ENCODE data around the gene PLA2G2F.

PLA2G2F gene

GRCh38 chr1:20107351-20107750, 31.8 kb upstream of the PLA2G2F start:
- no peaks in the 10 kb centered on the region for H3K4me1 ChIP-seq
- no peaks in the 10 kb centered on the region for H3K9me3 ChIP-seq
- no peak overlapping the region for H3K4me3 ChIP-seq
- DNase-seq (ENCODE audit: low spot score in 2 of 2): no peak
- no peaks in the 10 kb centered on the region for H3K36me3 ChIP-seq (replicated peaks)
- no peaks in the 10 kb centered on the region for H3K27me3 ChIP-seq (ENCODE audit: low read depth)
- in situ Hi-C loops (cut with MboI; ENCODE audit: low sequenced_read_pairs): no loop called here

- no peak overlapping the region for H3K4me3 ChIP-seq
- no peaks in the 10 kb centered on the region for H3K4me1 ChIP-seq
- H3K9me3 ChIP-seq: no peaks in the 10 kb centered on the region
- DNase-seq (ENCODE audit: low spot score in 2 of 2): no peak
- in situ Hi-C loops (cut with MboI; ENCODE audit: low sequenced_read_pairs): no loop called here
- H3K36me3 ChIP-seq (replicated peaks): no peaks in the 10 kb centered on the region
- H3K27me3 ChIP-seq (ENCODE audit: low read depth): no peaks in the 10 kb centered on the region
These were observed 31.3 kb upstream of the PLA2G2F start for GRCh38 chr1:20107796-20108195.

GRCh38 chr1:20108366-20109123, 30.6 kb upstream of the PLA2G2F start:
- in situ Hi-C loops (cut with MboI; ENCODE audit: low sequenced_read_pairs): no loop called here
- Histone ChIP-seq H3K9me3 (no peaks in the 10 kb centered on the region), H3K27me3 (ENCODE audit: low read depth) (no peaks in the 10 kb centered on the region), H3K4me3 (no peak overlapping the region), H3K36me3 (replicated peaks) (no peaks in the 10 kb centered on the region), H3K4me1 (no peaks in the 10 kb centered on the region)
- no peak for DNase-seq (ENCODE audit: low spot score in 2 of 2)

GRCh38 chr1:20109223-20109856, 29.8 kb upstream of the PLA2G2F start:
- no peaks in the 10 kb centered on the region for H3K9me3 ChIP-seq
- H3K27me3 ChIP-seq (ENCODE audit: low read depth): no peaks in the 10 kb centered on the region
- no peaks in the 10 kb centered on the region for H3K36me3 ChIP-seq (replicated peaks)
- H3K4me3 ChIP-seq: no peak overlapping the region
- H3K4me1 ChIP-seq: no peaks in the 10 kb centered on the region
- in situ Hi-C loops (cut with MboI; ENCODE audit: low sequenced_read_pairs): no loop called here
- DNase-seq (ENCODE audit: low spot score in 2 of 2): no peak

- Histone ChIP-seq H3K4me3 (no peak overlapping the region), H3K4me1 (no peaks in the 10 kb centered on the region), H3K36me3 (replicated peaks) (no peaks in the 10 kb centered on the region), H3K9me3 (no peaks in the 10 kb centered on the region), H3K27me3 (ENCODE audit: low read depth) (no peaks in the 10 kb centered on the region)
- DNase-seq (ENCODE audit: low spot score in 2 of 2): no peak
- in situ Hi-C loops (cut with MboI; ENCODE audit: low sequenced_read_pairs): no loop called here
These were observed 28.4 kb upstream of the PLA2G2F start for GRCh38 chr1:20110679-20111078.

GRCh38 chr1:20111452-20111851, 27.7 kb upstream of the PLA2G2F start:
- in situ Hi-C loops (cut with MboI; ENCODE audit: low sequenced_read_pairs): no loop called here
- Histone ChIP-seq H3K4me3 (no peak overlapping the region), H3K4me1 (no peaks in the 10 kb centered on the region), H3K9me3 (no peaks in the 10 kb centered on the region), H3K36me3 (replicated peaks) (no peaks in the 10 kb centered on the region), H3K27me3 (ENCODE audit: low read depth) (no peaks in the 10 kb centered on the region)
- no peak for DNase-seq (ENCODE audit: low spot score in 2 of 2)

GRCh38 chr1:20112279-20113000, 26.7 kb upstream of the PLA2G2F start:
- H3K4me1 ChIP-seq: no peaks in the 10 kb centered on the region
- H3K9me3 ChIP-seq: no peaks in the 10 kb centered on the region
- in situ Hi-C loops (cut with MboI; ENCODE audit: low sequenced_read_pairs): no loop called here
- H3K4me3 ChIP-seq: no peak overlapping the region
- no peaks in the 10 kb centered on the region for H3K36me3 ChIP-seq (replicated peaks)
- no peaks in the 10 kb centered on the region for H3K27me3 ChIP-seq (ENCODE audit: low read depth)
- DNase-seq (ENCODE audit: low spot score in 2 of 2): no peak

- Histone ChIP-seq H3K4me1 (no peaks in the 10 kb centered on the region), H3K27me3 (ENCODE audit: low read depth) (0 out of 2 replicates have a peak, but pooled peaks cover 3% of the 10 kb centered on the region), H3K4me3 (no peak overlapping the region), H3K9me3 (no peaks in the 10 kb centered on the region), H3K36me3 (replicated peaks) (no peaks in the 10 kb centered on the region)
- in situ Hi-C loops (cut with MboI; ENCODE audit: low sequenced_read_pairs): no loop called here
- no peak for DNase-seq (ENCODE audit: low spot score in 2 of 2)
These were observed 25.0 kb upstream of the PLA2G2F start for GRCh38 chr1:20114021-20114648.

- in situ Hi-C loops (cut with MboI; ENCODE audit: low sequenced_read_pairs): no loop called here
- no peak for DNase-seq (ENCODE audit: low spot score in 2 of 2)
- H3K36me3 ChIP-seq (replicated peaks): no peaks in the 10 kb centered on the region
These were observed 23.6 kb upstream of the PLA2G2F start for GRCh38 chr1:20115479-20115878.

GRCh38 chr1:20115916-20116315, 23.2 kb upstream of the PLA2G2F start:
- Histone ChIP-seq H3K9me3 (no peaks in the 10 kb centered on the region), H3K27me3 (ENCODE audit: low read depth) (peaks cover 4% of the 10 kb centered on the region; the same call in 1 of the 2 replicates), H3K4me3 (no peak overlapping the region), H3K4me1 (no peaks in the 10 kb centered on the region), H3K36me3 (replicated peaks) (no peaks in the 10 kb centered on the region)
- no peak for DNase-seq (ENCODE audit: low spot score in 2 of 2)
- in situ Hi-C loops (cut with MboI; ENCODE audit: low sequenced_read_pairs): no loop called here

More at GRCh38 chr1:20115479-20115878, 23.6 kb upstream of the PLA2G2F start:
- Histone ChIP-seq H3K4me3 (no peak overlapping the region), H3K4me1 (no peaks in the 10 kb centered on the region), H3K9me3 (no peaks in the 10 kb centered on the region), H3K27me3 (ENCODE audit: low read depth) (0 out of 2 replicates have a peak, but pooled peaks cover 3% of the 10 kb centered on the region)

GRCh38 chr1:20117236-20117635, 21.9 kb upstream of the PLA2G2F start:
- Histone ChIP-seq H3K4me3 (no peak overlapping the region), H3K4me1 (no peaks in the 10 kb centered on the region), H3K9me3 (no peaks in the 10 kb centered on the region), H3K36me3 (replicated peaks) (no peaks in the 10 kb centered on the region), H3K27me3 (ENCODE audit: low read depth) (peaks cover 13% of the 10 kb centered on the region; the same call in 1 of the 2 replicates)
- in situ Hi-C loops (cut with MboI; ENCODE audit: low sequenced_read_pairs): no loop called here
- DNase-seq (ENCODE audit: low spot score in 2 of 2): no peak

GRCh38 chr1:20119347-20119746, 19.8 kb upstream of the PLA2G2F start, which contains the start of gene PLA2G2D:
Gene PLA2G2D, minus strand, starts transcription at chr1:20119536. Its CDS starts 38 bp downstream, at chr1:20119498.
- H3K4me1 ChIP-seq: no peaks in the 10 kb centered on the region
- no peak for DNase-seq (ENCODE audit: low spot score in 2 of 2)
- in situ Hi-C loops (cut with MboI; ENCODE audit: low sequenced_read_pairs): no loop called here
- H3K36me3 ChIP-seq (replicated peaks): no peaks in the 10 kb centered on the region
- H3K9me3 ChIP-seq: no peaks in the 10 kb centered on the region
- peaks cover 18% of the 10 kb centered on the region; the same call in 1 of the 2 replicates for H3K27me3 ChIP-seq (ENCODE audit: low read depth)
- H3K4me3 ChIP-seq: no peak within 1 kb of the TSS

GRCh38 chr1:20120796-20121195, 18.3 kb upstream of the PLA2G2F start:
- no peak for DNase-seq (ENCODE audit: low spot score in 2 of 2)
- in situ Hi-C loops (cut with MboI; ENCODE audit: low sequenced_read_pairs): no loop called here
- Histone ChIP-seq H3K9me3 (no peaks in the 10 kb centered on the region), H3K4me3 (no peak overlapping the region), H3K4me1 (no peaks in the 10 kb centered on the region), H3K36me3 (replicated peaks) (no peaks in the 10 kb centered on the region), H3K27me3 (ENCODE audit: low read depth) (peaks cover 18% of the 10 kb centered on the region; the same call in 1 of the 2 replicates)

Data from HAP-1 (cell line).